HepG2 (cell line): Measurements from ENCODE around the gene TXNDC12. TPM values are rescaled to one million over a fixed set of nuclear protein-coding genes. Genes with fewer than 3 reads are reported as not detected.

Experiments used
- HMG20B ChIP-seq: conservative IDR thresholded peaks from 2 replicates; pipeline ENCODE4 v1.6.1; 2016; ENCODE audit warnings: missing genetic modification reagents, missing compliant biosample characterization
- HMGXB4 ChIP-seq, 2 experiments: sonication (generic) in 1 of 2; formaldehyde crosslinking in 1 of 2; IDR thresholded peaks; 2 replicates each; pipeline versions ENCODE4 v1.4.0 to v1.6.1; 2018 to 2020; ENCODE audit warnings: missing genetic modification reagents in 2 of 2, borderline replicate concordance in 1 of 2, low read depth in 1 of 2, mild to moderate bottlenecking in 1 of 2, missing biosample characterization in 1 of 2
- MAFK ChIP-seq, 2 experiments: IDR thresholded peaks in 1 of 2; conservative IDR thresholded peaks in 1 of 2; 2 replicates each; pipeline ENCODE4 v1.6.1; 2011; ENCODE audit warnings: improper control_type of control experiment in 2 of 2, low read length in 2 of 2
- MNT ChIP-seq: fragments of 450-650 bp; IDR thresholded peaks from 2 replicates; pipeline ENCODE4 v1.6.1; 2016
- RXRA ChIP-seq: sonication (generic); formaldehyde crosslinking; IDR thresholded peaks from 2 replicates; pipeline ENCODE4 v1.5.1; 2020; ENCODE audit warnings: missing genetic modification reagents
- SIN3A ChIP-seq: IDR thresholded peaks from 2 replicates; pipeline ENCODE4 v1.6.1; 2011; ENCODE audit warnings: low read depth, mild to moderate bottlenecking, control low read depth, low read length, borderline replicate concordance
- THAP9 ChIP-seq: sonication (generic); formaldehyde crosslinking; IDR thresholded peaks from 2 replicates; pipeline ENCODE4; 2020; ENCODE audit warnings: missing genetic modification reagents, mild to moderate bottlenecking, borderline replicate concordance
- ZBTB21 ChIP-seq: sonication (generic); formaldehyde crosslinking; IDR thresholded peaks from 2 replicates; pipeline ENCODE4 v1.4.0; 2020; ENCODE audit warnings: missing genetic modification reagents
- ZMYM3 ChIP-seq: sonication (generic); formaldehyde crosslinking; IDR thresholded peaks from 2 replicates; pipeline ENCODE4 v1.5.1; 2020; ENCODE audit warnings: mild to moderate bottlenecking, missing genetic modification reagents
- ZNF275 ChIP-seq: sonication (generic); formaldehyde crosslinking; IDR thresholded peaks from 2 replicates; pipeline ENCODE4 v1.8.0; 2022; ENCODE audit warnings: missing genetic modification reagents, mild to moderate bottlenecking, inconsistent platforms, borderline replicate concordance
- ZNF280D ChIP-seq: sonication (generic); formaldehyde crosslinking; IDR thresholded peaks from 2 replicates; pipeline ENCODE4 v1.5.1; 2020; ENCODE audit warnings: mild to moderate bottlenecking, missing genetic modification reagents
- ZNF460 ChIP-seq: sonication (generic); formaldehyde crosslinking; IDR thresholded peaks from 2 replicates; pipeline ENCODE4 v1.5.1; 2020; ENCODE audit warnings: missing genetic modification reagents, mild to moderate bottlenecking, borderline replicate concordance
- ZNF546 ChIP-seq: sonication (generic); formaldehyde crosslinking; conservative IDR thresholded peaks from 2 replicates; pipeline ENCODE4 v1.8.1; 2023; ENCODE audit warnings: mild to moderate bottlenecking, missing genetic modification reagents
- ZNF552 ChIP-seq: sonication (generic); formaldehyde crosslinking; IDR thresholded peaks from 2 replicates; pipeline ENCODE4 v1.9.0; 2022; ENCODE audit warnings: missing genetic modification reagents, mild to moderate bottlenecking, borderline replicate concordance
- ZNF660 ChIP-seq: sonication (generic); formaldehyde crosslinking; IDR thresholded peaks from 2 replicates; pipeline ENCODE4 v1.5.1; 2020; ENCODE audit warnings: mild to moderate bottlenecking, low read depth, missing genetic modification reagents, borderline replicate concordance
- ZNF850 ChIP-seq: sonication (generic); formaldehyde crosslinking; conservative IDR thresholded peaks from 2 replicates; pipeline ENCODE4 v1.9.0; 2021; ENCODE audit warnings: mild to moderate bottlenecking, missing genetic modification reagents
- ZSCAN31 ChIP-seq: sonication (generic); formaldehyde crosslinking; IDR thresholded peaks from 2 replicates; pipeline ENCODE4 v1.5.0; 2020; ENCODE audit warnings: low read depth, mild to moderate bottlenecking, missing genetic modification reagents
- polyA plus RNA-seq, 8 experiments: library from polyadenylated mRNA; depleted of rRNA in 3 of 8; stranded (reverse) in 7 of 8; unstranded in 1 of 8; fragments of >200 nt; fragmentation: Illumina TruSeq in 4 of 8; extraction: Trizol in 4 of 8; gene quantifications; 2 replicates each; pipeline versions ENCODE4 v1.2.1 to v1.2.3, GENCODE V29; 2011 to 2016; ENCODE audit warnings: low read depth in 4 of 8, missing spikeins in 1 of 8, mixed read lengths in 1 of 8; ENCODE audit not compliant: insufficient read depth in 1 of 8
- total RNA-seq, 5 experiments: library from RNA; depleted of rRNA; stranded (reverse); fragments of >200 nt; fragmentation: Illumina TruSeq; extraction: Trizol; gene quantifications; 2 replicates each; pipeline ENCODE4 v1.2.3, GENCODE V29; 2016; ENCODE audit warnings: low read depth in 1 of 5

Gene TXNDC12
- total and polyA plus RNA-seq, 2 of the 13 experiments (the other 11 are each of a cell fraction or from before 2014, with no cell fraction given): 65.6 to 67.2 TPM

- TF ChIP-seq HMGXB4 (CRISPR knock-in tag; IDR thresholded peaks at IDR 0.05; ENCODE audit: borderline replicate concordance in 1 of 2, low read depth in 1 of 2): peak; percentile 61 to 80
- no peak; the same call in 1 of the 2 replicates for TF ChIP-seq ZSCAN31 (CRISPR knock-in tag)
- no peak; the same call in 1 of the 2 replicates for TF ChIP-seq HMG20B (CRISPR knock-in tag)
- TF ChIP-seq ZNF546: no peak
- TF ChIP-seq ZNF660 (CRISPR knock-in tag): 0 out of 2 replicates have a peak, but pooled peaks have one; percentile 61
- TF ChIP-seq ZBTB21: no peak
- peak; percentile 52 for TF ChIP-seq ZMYM3
- no peak for TF ChIP-seq ZNF850 (CRISPR knock-in tag)
- TF ChIP-seq THAP9: peak; percentile 66; the same call in 1 of the 2 replicates
- no peak for TF ChIP-seq ZNF280D (CRISPR knock-in tag)
- TF ChIP-seq ZNF552 (CRISPR knock-in tag): no peak
- no peak; the same call in none of the 2 replicates for TF ChIP-seq ZNF275 (CRISPR knock-in tag)
- TF ChIP-seq MAFK (conservative IDR thresholded peaks at IDR 0.05 in 1 of 2, IDR thresholded peaks at IDR 0.05 in 1 of 2; ENCODE audit: low read length in 2 of 2): no peak
- peak; percentile 36; the same call in 1 of the 2 replicates for TF ChIP-seq RXRA (CRISPR knock-in tag)
- no peak for TF ChIP-seq MNT
- peak; percentile 85 for TF ChIP-seq SIN3A
- no peak for TF ChIP-seq ZNF460
Measured at GRCh38 chr1:52055066-52055865, at the start of gene TXNDC12 (continued).
